HG03558 (cell line): ENCODE data around the gene POU1F1.
"Not testable (repeated sequence)": the region's sequence is repeated elsewhere in the genome, so short reads cannot be mapped to it uniquely, and the experiment has no call there.

Experiments
- ATAC-seq: cut with Tn5 transposase; IDR thresholded peaks from one replicate; pipeline ENCODE4 v1.9.1; 2021; ENCODE audit warnings: moderate number of reproducible peaks; ENCODE audit not compliant: unreplicated experiment; ENCODE audit errors: extremely low read depth

POU1F1 gene, protein sequence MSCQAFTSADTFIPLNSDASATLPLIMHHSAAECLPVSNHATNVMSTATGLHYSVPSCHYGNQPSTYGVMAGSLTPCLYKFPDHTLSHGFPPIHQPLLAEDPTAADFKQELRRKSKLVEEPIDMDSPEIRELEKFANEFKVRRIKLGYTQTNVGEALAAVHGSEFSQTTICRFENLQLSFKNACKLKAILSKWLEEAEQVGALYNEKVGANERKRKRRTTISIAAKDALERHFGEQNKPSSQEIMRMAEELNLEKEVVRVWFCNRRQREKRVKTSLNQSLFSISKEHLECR

DNA sequence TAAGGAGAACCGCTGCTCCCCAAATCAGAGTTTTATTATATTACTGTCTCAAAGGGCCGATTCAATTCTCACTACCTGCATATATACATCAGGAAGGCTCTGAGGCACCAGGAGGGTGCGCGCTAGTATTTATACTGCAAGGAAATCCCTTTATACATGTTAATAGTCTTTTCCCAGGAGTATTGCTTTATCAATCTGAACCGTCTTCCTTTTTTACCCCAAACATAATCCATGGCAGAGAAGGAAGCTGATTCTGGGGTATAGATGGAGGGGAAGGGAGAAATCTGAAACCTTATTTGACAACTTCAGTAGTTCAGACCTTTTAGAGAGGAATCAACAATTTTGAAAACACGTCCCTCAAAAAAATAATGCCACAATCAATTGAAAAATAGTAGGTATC lies at the start of gene POU1F1:
TSS of gene POU1F1 (minus strand) at position 101 of the 400 bp plus-strand sequence. CDS start 122 bp downstream, outside the sequence.
- no peak for ATAC-seq

DNA sequence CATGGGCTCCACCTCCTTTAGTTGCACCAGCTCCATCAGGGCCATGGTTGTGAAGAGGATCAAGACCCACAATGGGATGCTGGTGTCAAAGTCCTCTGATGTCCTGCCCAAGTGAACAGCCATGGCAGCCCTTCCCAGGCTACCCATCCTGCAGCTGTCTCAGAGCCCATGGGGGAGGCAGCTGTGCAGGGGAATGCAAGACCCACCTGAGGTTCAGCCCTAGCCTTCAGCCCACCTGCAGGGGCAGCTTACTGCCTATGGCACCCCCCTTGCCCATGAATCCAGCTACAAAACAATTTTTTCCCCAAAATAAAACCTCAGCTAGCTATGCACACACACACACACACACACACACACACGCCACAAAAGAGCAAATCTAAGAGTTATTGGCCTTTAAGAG lies 48.2 kb upstream of the POU1F1 start:
- ATAC-seq, result no peak

DNA sequence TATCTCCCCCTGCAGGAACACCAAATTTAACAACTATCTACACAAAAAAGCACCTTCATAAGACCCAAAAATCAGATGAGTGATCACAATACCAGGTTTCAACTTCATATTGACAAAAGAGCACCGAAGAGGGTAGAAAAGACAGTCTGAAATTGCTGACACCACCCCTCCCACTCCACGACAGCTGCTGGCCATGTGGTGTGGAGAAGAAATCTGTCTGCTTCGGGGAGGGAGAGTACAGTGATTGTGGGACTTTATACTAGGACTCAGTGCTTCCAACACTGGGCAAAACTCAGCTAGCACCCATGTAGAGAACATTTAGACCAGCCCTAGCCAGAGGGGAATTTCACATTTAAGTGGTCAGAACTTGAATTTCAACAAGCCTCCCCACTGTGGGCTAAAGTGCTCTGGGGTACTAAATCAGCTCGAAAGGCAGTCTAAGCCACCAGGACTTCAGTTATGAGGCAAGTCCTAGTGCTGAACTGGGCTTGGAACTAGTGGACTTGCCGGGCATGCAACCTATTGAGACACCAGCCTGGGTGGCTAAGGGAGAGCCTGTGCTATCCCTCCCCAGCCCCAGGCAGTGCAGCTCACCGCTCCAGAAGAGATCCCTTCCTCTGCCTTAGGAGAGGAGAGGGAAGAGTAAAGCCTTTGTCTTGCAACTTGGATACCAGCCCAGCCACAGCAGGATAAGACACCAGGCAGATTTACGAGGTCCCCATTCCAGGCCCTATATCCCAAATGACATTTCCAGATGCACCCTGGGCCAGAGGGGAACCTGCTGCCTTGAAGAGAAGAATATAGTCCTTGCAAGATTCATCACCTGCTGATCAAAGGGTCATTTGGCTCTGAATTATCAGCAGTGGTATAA lies 44.6 kb upstream of the POU1F1 start:
- no peak for ATAC-seq

DNA sequence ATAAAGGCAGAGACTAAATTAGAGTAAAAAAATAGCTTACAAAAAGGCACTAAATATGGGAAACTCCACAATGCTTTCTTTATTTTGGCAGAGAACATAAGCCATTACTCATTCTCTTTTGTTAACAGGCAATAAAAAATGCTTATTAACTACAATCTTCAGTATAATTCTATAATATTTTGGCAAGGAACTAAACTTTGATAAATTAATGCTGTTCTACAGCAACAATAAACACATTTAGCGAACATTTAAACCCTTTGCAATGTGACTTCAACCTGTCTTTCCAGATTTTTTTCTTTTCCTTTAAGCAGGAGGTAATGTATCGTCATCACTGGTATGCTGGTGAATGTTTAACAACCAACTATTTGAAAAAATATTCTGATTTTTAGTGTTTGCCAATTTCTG lies 42.2 kb upstream of the POU1F1 start:
- no peak for ATAC-seq

DNA sequence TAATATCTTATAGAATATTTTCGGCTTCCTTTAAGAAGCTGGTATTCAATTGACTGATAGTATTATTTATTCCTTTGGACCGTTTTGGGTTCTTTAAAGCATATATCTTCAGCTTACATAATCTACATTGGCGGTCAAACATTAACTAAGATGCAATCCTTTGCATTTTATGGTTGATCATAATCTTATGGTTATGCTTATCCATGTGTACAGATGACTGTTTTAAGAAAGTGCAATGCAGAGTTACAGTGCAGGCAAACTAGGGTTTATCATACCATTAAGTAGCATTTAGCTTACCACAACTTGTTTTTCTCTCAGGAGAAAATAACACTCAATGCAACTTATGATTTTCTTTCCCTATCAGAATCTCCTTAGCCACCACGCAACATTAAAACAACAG lies 41.4 kb upstream of the POU1F1 start:
- ATAC-seq, result no peak

DNA sequence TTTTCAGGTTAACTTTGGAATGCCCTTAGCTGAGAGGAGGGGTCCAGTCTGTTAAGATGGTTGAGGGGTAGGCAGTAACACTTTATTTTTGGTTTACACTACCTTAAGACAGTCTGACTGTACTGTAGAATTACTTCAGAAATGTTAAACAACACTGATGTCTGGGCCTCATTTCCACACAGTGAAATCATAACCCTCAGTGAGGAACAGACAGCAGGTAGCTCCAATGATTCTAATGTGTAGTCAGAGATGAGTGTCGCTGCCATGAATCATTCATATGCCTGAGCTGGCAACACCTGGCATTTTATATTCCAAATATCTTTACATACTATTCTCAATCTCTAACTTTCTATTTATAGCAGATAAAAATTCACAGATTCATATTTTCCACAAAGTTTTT lies 37.3 kb upstream of the POU1F1 start:
- no peak for ATAC-seq

DNA sequence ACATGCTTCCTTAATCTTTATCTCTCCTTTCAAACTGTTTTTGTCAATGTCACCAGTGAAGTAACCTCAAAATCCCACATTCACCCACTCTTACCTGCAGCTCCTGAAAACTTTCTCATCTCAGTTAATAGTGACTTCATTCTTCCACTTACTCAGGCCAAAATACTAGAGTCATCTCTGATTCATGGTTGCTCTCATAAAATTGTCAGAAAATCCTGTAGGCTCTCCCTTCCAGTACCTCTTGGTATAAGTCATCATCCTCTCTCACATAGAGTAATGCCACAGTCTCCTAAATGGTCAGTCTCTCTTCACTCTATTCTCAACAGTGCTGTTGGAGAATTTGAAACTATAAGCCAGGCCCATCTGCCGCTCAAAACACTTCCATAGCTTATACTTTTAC lies 34.9 kb upstream of the POU1F1 start:
- ATAC-seq, result no peak

DNA sequence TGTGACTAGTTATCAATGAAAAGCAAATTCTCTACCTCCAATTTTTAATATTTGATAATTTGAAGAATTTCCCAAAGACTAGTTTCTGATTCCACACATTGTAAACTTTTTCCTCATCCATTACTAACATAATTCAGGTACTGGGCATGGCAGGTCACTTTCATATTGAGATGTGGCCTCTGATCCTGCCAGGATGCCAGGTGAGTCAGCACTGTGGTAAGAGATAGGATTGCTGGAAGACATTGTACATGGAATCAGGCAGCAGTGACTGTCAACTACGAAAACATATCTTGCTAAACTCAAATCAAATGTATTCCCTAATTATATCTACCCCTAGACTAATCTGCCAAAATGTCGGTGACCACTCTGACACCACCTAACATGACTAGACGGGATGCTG lies 33.2 kb upstream of the POU1F1 start:
- no peak for ATAC-seq

DNA sequence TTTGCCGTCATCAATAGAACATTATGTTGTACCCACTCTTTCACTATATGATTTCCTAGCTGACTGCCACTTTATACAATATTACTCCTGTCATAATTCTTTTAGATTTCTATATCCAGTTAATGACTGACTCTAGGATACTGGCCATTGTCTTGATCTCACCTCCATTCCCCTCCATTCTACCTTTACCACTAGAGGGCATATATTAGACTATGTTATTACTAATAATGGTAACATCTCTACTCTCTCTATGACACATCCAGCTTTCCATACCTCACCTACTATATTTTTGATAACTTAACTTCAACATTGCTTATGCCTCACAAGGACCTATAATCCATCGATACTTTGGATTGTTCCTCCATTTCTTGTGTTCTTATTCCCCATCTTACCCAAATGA lies 31.4 kb upstream of the POU1F1 start:
- ATAC-seq, result no peak

DNA sequence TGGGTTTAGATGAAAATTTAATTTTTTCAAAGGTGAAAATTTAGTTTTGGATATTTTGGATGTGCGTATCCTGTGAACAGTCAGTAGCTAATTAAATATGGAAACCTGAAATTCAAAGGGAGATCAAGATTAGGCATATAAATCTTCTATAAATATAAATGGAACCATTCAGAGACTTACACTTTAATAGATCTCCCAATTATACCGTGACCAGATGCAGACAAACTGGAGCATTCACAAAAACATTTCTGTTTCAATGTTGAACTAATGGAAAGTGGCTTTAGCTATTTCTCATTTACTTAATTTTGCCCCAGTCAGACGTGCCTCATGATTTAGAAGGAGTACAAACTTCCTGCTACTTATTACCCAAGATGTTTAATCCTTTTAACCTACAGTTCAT lies 29.1 kb upstream of the POU1F1 start:
- no peak for ATAC-seq

DNA sequence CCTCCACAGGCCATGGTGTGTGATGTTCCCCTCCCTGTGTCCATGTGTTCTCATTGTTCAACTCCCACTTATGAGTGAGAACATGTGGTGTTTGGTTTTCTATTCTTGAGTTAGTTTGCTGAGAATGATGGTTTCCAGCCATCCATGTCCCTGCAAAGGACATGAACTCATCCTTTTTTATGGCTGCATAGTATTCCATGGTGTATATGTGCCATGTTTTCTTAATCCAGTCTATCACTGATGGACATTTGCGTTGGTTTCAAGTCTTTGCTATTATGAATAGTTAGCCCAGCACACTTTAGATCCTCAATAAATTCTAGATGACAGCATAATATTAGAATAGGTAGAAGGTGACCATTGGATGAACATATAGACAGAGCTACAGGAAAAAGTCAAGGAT lies 28.6 kb upstream of the POU1F1 start:
- ATAC-seq, result not testable (repeated sequence)

DNA sequence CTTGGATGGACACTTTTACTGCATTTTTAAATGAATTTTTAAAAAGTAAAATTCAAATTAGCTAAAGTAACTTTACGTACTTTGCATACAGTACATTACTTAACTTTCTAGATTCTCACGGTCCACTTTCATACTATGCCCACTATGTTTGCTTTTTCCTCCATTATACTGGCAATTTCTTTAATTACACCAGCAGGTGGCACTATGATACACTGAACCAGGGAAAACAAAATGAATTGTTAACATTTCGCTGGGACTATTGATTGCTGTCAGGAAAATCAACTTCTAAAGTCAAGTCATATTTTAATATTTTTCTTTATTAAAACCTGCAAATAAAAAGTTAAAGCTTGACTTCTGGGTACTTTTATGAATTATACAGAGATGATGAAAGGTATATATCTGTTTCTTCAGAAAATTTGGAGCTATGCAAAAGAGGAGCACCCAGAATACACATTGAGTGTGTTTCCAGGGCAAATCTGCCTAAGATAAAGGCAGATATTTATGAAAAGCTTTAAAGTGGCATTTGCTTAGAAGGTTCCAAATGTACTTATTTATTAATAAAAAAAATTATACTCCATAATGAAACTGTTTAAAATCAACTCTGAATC lies 21.8 kb upstream of the POU1F1 start:
- ATAC-seq, result no peak

DNA sequence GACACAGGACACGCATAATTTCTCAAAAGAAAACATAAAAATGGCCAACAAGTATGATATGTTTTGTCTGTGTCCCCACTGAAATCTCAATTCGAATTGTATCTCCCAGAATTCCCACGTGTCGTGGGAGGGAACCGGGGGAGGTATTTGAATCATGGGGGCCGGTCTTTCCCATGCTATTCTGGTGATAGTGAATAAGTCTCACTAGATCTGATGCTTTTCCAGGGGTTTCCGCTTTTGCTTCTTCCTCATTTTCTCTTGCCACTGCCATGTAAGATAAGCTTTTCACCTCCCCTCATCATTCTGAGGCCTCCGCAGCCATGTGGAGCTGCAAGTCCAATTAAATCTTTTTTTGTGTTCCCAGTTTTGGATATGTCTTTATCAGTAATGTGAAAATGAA lies 12.1 kb upstream of the POU1F1 start:
- no peak for ATAC-seq

DNA sequence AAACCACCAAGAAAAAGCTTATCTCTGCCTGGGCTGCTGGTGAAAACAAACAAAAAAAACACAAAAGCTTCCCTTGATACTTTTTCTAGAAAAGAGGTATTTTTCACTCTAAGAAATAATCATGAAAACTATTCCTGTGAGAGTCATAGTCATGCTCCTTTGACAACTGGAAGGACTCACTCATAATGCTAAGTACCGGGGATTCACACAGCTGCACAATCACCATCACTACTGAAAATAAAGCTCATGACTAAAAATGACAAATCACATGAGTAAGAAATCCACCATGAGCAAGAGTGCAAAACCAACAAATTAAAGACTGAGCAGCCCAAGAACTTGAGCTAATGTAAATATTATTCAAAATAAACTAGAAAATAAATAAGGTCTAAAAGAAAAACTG lies 10.6 kb upstream of the POU1F1 start:
- ATAC-seq, result peak; percentile 77

DNA sequence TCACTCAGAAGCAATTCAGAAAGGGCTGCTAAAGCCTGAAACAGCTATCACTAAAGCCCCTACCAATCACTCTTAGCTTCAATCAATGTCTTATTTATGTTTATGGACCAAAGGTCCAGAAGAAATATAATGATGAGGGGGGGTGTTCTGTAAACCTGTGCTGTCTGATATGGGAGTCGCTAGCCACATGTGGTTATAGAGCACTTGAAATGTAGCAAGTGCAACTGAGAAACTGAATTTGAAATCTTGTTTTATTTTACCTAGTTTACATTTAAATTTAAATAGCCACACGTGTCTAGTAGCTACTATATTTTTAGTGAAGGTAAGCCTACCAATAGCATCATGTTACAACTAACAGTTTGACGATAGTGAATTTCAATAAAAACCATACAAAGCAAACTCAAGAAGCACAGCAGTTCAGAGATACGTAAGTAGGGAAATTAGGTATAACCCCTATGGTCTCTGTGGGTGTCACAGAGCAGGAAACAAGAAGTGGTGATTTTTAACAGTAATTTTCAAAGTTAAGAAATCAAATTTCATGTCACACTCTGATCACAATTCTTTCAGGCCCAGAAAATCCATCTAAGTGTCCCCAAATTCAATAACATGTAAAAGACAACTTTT lies 3.6 kb downstream of the POU1F1 start:
- ATAC-seq, result peak; percentile 86

DNA sequence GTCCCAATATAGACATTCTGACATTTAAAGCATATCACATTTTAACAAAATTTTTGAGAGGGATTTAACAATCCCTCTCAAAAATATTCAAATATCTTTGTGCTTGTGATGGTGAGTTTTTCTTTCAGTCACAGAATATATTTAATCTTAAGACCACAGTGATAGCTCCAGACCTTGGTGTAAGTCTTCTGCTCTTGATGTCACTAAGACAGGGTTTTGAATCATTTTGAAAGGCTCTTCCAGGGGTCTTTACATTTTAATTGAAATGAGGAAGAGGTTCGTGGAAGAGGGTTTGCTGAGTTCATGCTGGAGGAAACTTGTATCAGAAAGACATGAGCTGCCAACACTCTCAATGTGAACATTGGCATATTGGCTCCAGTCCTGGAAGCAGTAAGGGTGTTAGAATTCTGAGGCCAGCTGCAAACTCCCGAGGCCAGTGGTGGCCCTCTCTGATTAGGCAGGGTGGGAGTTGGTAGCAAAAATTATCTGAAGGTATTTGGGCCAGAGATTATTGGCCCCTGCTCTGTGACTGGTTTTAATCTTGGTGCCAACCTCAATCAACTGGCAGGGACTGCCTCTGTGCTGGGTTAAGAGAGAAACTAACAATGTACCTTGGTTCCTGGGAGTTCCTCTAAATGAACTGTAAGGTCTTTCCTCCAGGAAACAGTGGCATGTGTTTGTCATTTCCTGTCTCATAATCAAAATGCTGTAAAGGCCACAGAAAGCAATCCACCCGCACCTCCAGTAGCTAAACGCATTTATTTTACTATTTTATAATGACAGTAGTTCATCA lies 5.3 kb downstream of the POU1F1 start:
- no peak for ATAC-seq

DNA sequence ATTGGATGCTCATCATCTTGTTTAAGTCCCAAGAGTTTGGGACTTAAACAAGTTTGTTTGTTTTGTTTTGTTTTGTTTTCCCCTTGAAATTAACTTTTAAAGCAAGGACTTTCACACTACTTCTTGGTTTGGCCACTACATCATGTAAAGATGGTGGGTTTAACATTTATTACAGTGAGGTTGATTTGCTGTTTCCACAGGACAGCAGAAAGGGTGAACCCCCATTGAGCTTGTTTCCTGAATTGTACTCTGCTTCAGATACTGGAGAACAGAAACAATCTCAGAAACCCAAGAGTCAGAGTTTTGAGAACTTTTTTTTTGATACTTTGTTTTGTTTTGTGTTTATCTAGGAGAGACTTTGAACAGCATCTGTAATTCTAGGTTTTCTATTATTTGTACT lies 6.7 kb downstream of the POU1F1 start:
- no peak for ATAC-seq

DNA sequence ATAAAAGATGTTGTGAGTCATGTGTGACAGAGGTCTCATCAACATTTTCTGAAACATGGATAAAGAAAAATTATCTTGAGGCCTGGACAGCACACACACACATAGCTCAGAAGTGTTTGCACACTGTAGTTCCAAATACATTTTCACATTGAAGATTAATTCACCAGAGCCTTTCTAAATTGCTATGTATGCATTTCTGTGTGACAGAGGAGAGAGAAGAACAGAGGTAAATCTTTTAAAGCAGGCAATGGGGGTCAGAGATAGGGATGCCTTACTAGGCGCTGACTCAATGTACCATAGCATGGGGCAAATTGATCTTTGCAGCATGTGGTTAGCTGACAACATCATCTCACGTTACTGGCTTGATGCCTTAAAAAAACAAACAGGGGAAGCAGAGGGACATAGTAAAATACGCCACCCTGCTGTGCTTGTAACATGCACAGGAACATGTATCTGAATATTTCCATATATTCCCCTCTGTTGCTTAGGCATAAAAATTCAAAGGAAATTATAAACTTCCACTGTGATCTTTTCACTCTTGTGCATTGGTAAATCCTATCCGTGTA lies 7.7 kb downstream of the POU1F1 start:
- ATAC-seq, result no peak

DNA sequence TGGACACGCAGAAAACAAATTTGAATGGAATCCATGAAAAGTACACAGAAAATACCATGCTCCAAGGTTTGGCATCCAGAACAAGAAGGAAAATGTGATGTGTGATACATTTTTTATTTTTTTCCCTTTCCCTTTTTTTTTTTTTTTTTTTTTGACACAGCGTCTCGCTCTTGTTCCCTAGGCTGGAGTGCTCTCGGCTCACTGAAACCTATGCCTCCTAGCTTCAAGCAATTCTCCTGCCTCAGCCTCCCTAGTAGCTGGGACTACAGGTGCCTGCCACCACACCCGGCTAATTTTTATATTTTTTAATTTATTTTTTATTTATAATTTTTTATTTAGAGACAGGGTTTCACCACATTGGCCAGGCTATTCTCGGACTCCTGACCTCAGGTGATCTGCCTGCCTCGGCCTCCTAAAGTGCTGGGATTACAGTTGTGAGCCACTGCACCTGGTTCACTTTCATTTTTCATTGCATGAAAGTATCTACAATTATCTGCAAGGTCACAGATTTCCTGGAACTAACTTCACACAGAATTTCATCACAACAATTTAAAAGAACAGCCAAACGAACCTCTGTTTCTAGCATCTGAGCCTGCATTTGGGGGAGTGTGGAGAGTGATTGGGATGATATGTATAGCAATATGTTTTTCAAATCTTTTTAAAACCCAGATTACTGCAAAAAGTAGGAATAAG lies 8.3 kb downstream of the POU1F1 start:
- ATAC-seq, result no peak
